HepG2 (cell line): ENCODE measurements around the gene HPCAL1. TPM values are rescaled to one million over a fixed set of nuclear protein-coding genes. Genes with fewer than 3 reads are reported as not detected.

ENCODE experiments used
- ATAC-seq: fragments of 200-7000 bp; cut with Tn5 transposase; 3 replicates; pipeline ENCODE4 v1.9.1; 2020; ENCODE audit warnings: mild to moderate bottlenecking, moderate library complexity
- BruUV-seq: library from RNA; stranded (reverse); fragments of 400-500 nt; replicated peaks from 2 replicates; lab custom pipeline; 2021; lab: Mats Ljungman, UMichigan
- CTCF ChIA-PET: fragments of 300-600 bp; formaldehyde crosslinking; extraction: SDS; loops from one replicate; lab custom pipeline; 2021; ENCODE audit warnings: low total read pairs, inconsistent platforms, low intra/inter-chr PET ratio; lab: Yijun Ruan, JAX
- POLR2A ChIA-PET: fragments of 350-600 bp; sonication (Branson Sonifier 250); formaldehyde crosslinking; loops from one replicate; lab custom pipeline; 2020; ENCODE audit warnings: antibody characterized with exemption, inconsistent platforms; lab: Yijun Ruan, JAX
- DNase-seq: peaks from one replicate; pipeline ENCODE4 v3.0.0-alpha.2; 2015; ENCODE audit warnings: low spot score
- FAIRE-seq: peaks from 3 replicates; lab custom pipeline; 2011; peaks lifted over from hg19 to GRCh38; lab: Jason Lieb, UNC
- H2AFZ ChIP-seq: one replicate; pipeline ENCODE4 v1.6.1; 2011; ENCODE audit warnings: low read length, inconsistent platforms
- H3K27ac ChIP-seq: fragments of 300-600 bp; 3 replicates; pipeline ENCODE4 v1.8.0; 2011; ENCODE audit warnings: mixed run types, mild to moderate bottlenecking, mixed read lengths, low read length, inconsistent platforms; ENCODE audit not compliant: insufficient read depth; ENCODE audit errors: extremely low read length
- H3K27me3 ChIP-seq, 2 experiments: fragments of 200-600 bp in 1 of 2; 2 replicates in 1 of 2; 3 replicates in 1 of 2; pipeline versions ENCODE4 v1.6.0 to v1.8.0; 2011; ENCODE audit warnings: low read length in 2 of 2, mild to moderate bottlenecking in 2 of 2, moderate library complexity in 2 of 2, inconsistent platforms in 1 of 2; ENCODE audit not compliant: insufficient read depth in 2 of 2, control insufficient read depth in 1 of 2
- H3K36me3 ChIP-seq, 2 experiments: fragments of 200-600 bp in 1 of 2; replicated peaks in 1 of 2; 2 replicates in 1 of 2; 3 replicates in 1 of 2; pipeline versions ENCODE4 v1.5.1 to v1.8.0; 2011; ENCODE audit warnings: low read length in 2 of 2, inconsistent platforms in 1 of 2; ENCODE audit not compliant: insufficient read depth in 2 of 2, control insufficient read depth in 1 of 2
- H3K4me1 ChIP-seq: 2 replicates; pipeline ENCODE4 v1.5.1; 2012; ENCODE audit warnings: low read length, inconsistent platforms; ENCODE audit not compliant: insufficient read depth
- H3K4me2 ChIP-seq: 2 replicates; pipeline ENCODE4 v1.6.0; 2011; ENCODE audit warnings: low read depth, low read length, inconsistent platforms
- H3K4me3 ChIP-seq, 3 experiments: fragments of 200-600 bp in 1 of 3; sonication (generic), shearing (Covaris generic) in 1 of 3; replicated peaks in 1 of 3; 2 replicates each; pipeline ENCODE4 v1.5.1; 2011 to 2016; ENCODE audit warnings: low read length in 3 of 3, inconsistent platforms in 2 of 3, low read depth in 2 of 3, mild to moderate bottlenecking in 2 of 3, control low read depth in 1 of 3, mixed read lengths in 1 of 3; ENCODE audit not compliant: insufficient read depth in 1 of 3
- H3K79me2 ChIP-seq: one replicate; pipeline ENCODE4 v1.6.1; 2011; ENCODE audit warnings: low read length, inconsistent platforms; ENCODE audit not compliant: insufficient read depth
- H3K9ac ChIP-seq: 2 replicates; pipeline ENCODE4 v1.6.0; 2011; ENCODE audit warnings: mild to moderate bottlenecking, low read depth, low read length, inconsistent platforms; ENCODE audit not compliant: insufficient read depth
- H3K9me3 ChIP-seq: 2 replicates; pipeline ENCODE4 v1.5.1; 2012; ENCODE audit warnings: mild to moderate bottlenecking, low read length
- H4K20me1 ChIP-seq: 2 replicates; pipeline ENCODE4 v1.6.0; 2011; ENCODE audit warnings: inconsistent platforms, mild to moderate bottlenecking, low read length, moderate library complexity; ENCODE audit not compliant: insufficient read depth
- ATF6 ChIP-seq: sonication (generic); formaldehyde crosslinking; conservative IDR thresholded peaks from 2 replicates; pipeline ENCODE4 v1.4.0; 2020; ENCODE audit warnings: missing genetic modification reagents
- CENPBD1 ChIP-seq: sonication (generic); formaldehyde crosslinking; IDR thresholded peaks from 2 replicates; pipeline ENCODE4 v1.8.0; 2022; ENCODE audit warnings: missing genetic modification reagents, low read depth, mild to moderate bottlenecking, borderline replicate concordance
- RBFOX2 ChIP-seq: fragments of 200-400 bp; formaldehyde crosslinking; IDR thresholded peaks from 2 replicates; pipeline ENCODE4 v1.6.1; 2017; ENCODE audit warnings: low read depth, mild to moderate bottlenecking, low read length
- RERE ChIP-seq: IDR thresholded peaks from 2 replicates; pipeline ENCODE4 v1.6.1; 2016; ENCODE audit warnings: low read depth, missing genetic modification reagents, missing compliant biosample characterization
- SNRNP70 ChIP-seq: fragments of 200-400 bp; formaldehyde crosslinking; IDR thresholded peaks from 2 replicates; pipeline ENCODE4 v1.6.1; 2017; ENCODE audit warnings: mild to moderate bottlenecking, low read depth, low read length, moderate library complexity
- ZBTB1 ChIP-seq: sonication (generic); formaldehyde crosslinking; IDR thresholded peaks from 2 replicates; pipeline ENCODE4 v1.4.0; 2020; ENCODE audit warnings: missing genetic modification reagents, borderline replicate concordance
- ZC3H13 ChIP-seq: sonication (generic); formaldehyde crosslinking; IDR thresholded peaks from 2 replicates; pipeline ENCODE4 v1.8.1; 2023; ENCODE audit warnings: mild to moderate bottlenecking, missing genetic modification reagents, moderate library complexity
- ZKSCAN5 ChIP-seq: sonication (generic); formaldehyde crosslinking; IDR thresholded peaks from 2 replicates; pipeline ENCODE4 v1.5.1; 2020; ENCODE audit warnings: mild to moderate bottlenecking, missing genetic modification reagents
- ZMYM3 ChIP-seq: sonication (generic); formaldehyde crosslinking; IDR thresholded peaks from 2 replicates; pipeline ENCODE4 v1.5.1; 2020; ENCODE audit warnings: mild to moderate bottlenecking, missing genetic modification reagents
- ZNF788 ChIP-seq: sonication (generic); formaldehyde crosslinking; IDR thresholded peaks from 2 replicates; pipeline ENCODE4 v1.5.0; 2020; ENCODE audit warnings: mild to moderate bottlenecking, missing genetic modification reagents, borderline replicate concordance
- WGBS: methylation state at CpG from one replicate; pipeline ENCODE4 v1.1.6; 2017; ENCODE audit warnings: low lambda C conversion rate; 5-methylcytosine and 5-hydroxymethylcytosine counted together
- in situ Hi-C: cut with HindIII; loops from 2 replicates; pipeline ENCODE4 v1.10.0; 2017; ENCODE audit warnings: low pct_unique_long_range_greater_than_20kb; ENCODE audit not compliant: extremely low pct_ligation_motif_present
- intact Hi-C: fragments of 100-400 bp; cut with micrococcal nuclease; formaldehyde crosslinking; loops from one replicate; pipeline ENCODE4 v1.10.0; 2022; ENCODE audit not compliant: unreplicated experiment
- polyA plus RNA-seq, 8 experiments: library from polyadenylated mRNA; depleted of rRNA in 3 of 8; stranded (reverse) in 7 of 8; unstranded in 1 of 8; fragments of >200 nt; fragmentation: Illumina TruSeq in 4 of 8; extraction: Trizol in 4 of 8; gene quantifications; 2 replicates each; pipeline versions ENCODE4 v1.2.1 to v1.2.3, GENCODE V29; 2011 to 2016; ENCODE audit warnings: low read depth in 4 of 8, missing spikeins in 1 of 8, mixed read lengths in 1 of 8; ENCODE audit not compliant: insufficient read depth in 1 of 8
- total RNA-seq, 5 experiments: library from RNA; depleted of rRNA; stranded (reverse); fragments of >200 nt; fragmentation: Illumina TruSeq; extraction: Trizol; gene quantifications; 2 replicates each; pipeline ENCODE4 v1.2.3, GENCODE V29; 2016; ENCODE audit warnings: low read depth in 1 of 5

Gene HPCAL1
- total and polyA plus RNA-seq, 2 of the 13 experiments (the other 11 are each of a cell fraction or from before 2014, with no cell fraction given), result 29.5 to 29.9 TPM

GRCh38 chr2:10367472-10368439 lies 65.1 kb downstream of the HPCAL1 start (continued):
- TF ChIP-seq ZC3H13 (CRISPR knock-in tag) (0 out of 2 replicates have a peak, but pooled peaks have one; percentile 54), ZMYM3 (CRISPR knock-in tag) (no peak), ATF6 (no peak), CENPBD1 (no peak), RBFOX2 (no peak)

GRCh38 chr2:10368491-10369231 lies 66.0 kb downstream of the HPCAL1 start:
- Histone ChIP-seq H3K27ac (peak overlapping the region; percentile 49), H3K79me2 (peaks cover 16% of the 10 kb centered on the region), H3K9ac (0 out of 2 replicates have a peak overlapping the region, but pooled peaks have one; percentile 30), H2AFZ (no peak overlapping the region), H4K20me1 (peaks cover 66% of the 10 kb centered on the region), H3K36me3 (peaks cover 0 to under 1% of the 10 kb centered on the region in 2 experiments; a peak in 2 of 5 replicates), H3K27me3 (no peaks in the 10 kb centered on the region), H3K9me3 (no peaks in the 10 kb centered on the region), H3K4me2 (peak overlapping the region; percentile 88), H3K4me3 (peak overlapping the region; percentile 27 to 69 (median 41); a peak in 5 of 6 replicates), H3K4me1 (peaks cover 75% of the 10 kb centered on the region)
- ATAC-seq (peak; percentile 90), DNase-seq (peak; percentile 94), FAIRE-seq (peak; percentile 97)
- no TSS peak for BruUV-seq
- in situ Hi-C loops, result loop anchor here (5.0 kb wide), 1 partner anchor 34 kb away; no protein-coding TSS in a partner anchor
- ChIA-PET POLR2A (interaction anchor here (0.8 to 2.7 kb wide), 13 partner anchors 11 to 99 kb away, joined by 3 to 39 read pairs (median 4); partner anchors contain the start of genes HPCAL1 and ODC1), CTCF (interaction anchor here (0.7 kb wide), 1 partner anchor 98 kb away, joined by 3 read pairs; no protein-coding TSS in a partner anchor)
- 3% methylated on average over 17 of the region's 24 CpGs for WGBS
- intact Hi-C loops, result loop anchor here (1.0 to 2.0 kb wide), 4 partner anchors 32 to 98 kb away; no protein-coding TSS in a partner anchor
- TF ChIP-seq ZKSCAN5 (CRISPR knock-in tag), result 0 out of 2 replicates have a peak, but pooled peaks have one; percentile 49
- TF ChIP-seq RERE, result peak; percentile 93
- TF ChIP-seq SNRNP70, result no peak
- TF ChIP-seq ZBTB1, result no peak
- TF ChIP-seq ZNF788 (CRISPR knock-in tag), result peak; percentile 71; the same call in 1 of the 2 replicates
